NCI-H146 treated with DMSO at 0.1 percent for 48 hours (cell line): Measurements from ENCODE around the gene HBP1.
A peak's percentile ranks its signal among the peaks of the same experiment; 100 is the strongest.
"Not testable (repeated sequence)": the region's sequence is repeated elsewhere in the genome, so short reads cannot be mapped to it uniquely, and the experiment has no call there.

Experiments
- DNase-seq: peaks from one replicate; lab custom pipeline; 2025; ENCODE audit not compliant: unreplicated experiment; lab: John Stamatoyannopoulos, UW

Gene HBP1

GRCh38 chr7:107152011-107152410 lies 16.8 kb upstream of the HBP1 start:
- DNase-seq: no peak

GRCh38 chr7:107154826-107155225 lies 14.0 kb upstream of the HBP1 start:
- no peak for DNase-seq

GRCh38 chr7:107155726-107156125 lies 13.1 kb upstream of the HBP1 start:
- DNase-seq: not testable (repeated sequence)

- DNase-seq: no peak
Observed at GRCh38 chr7:107157091-107157490, 11.7 kb upstream of the HBP1 start.

- DNase-seq: no peak
Observed at GRCh38 chr7:107158028-107158427, 10.8 kb upstream of the HBP1 start.

GRCh38 chr7:107160389-107160788 lies 8.4 kb upstream of the HBP1 start:
- no peak for DNase-seq

- DNase-seq: no peak
Observed at GRCh38 chr7:107161415-107161814, 7.4 kb upstream of the HBP1 start.

- DNase-seq: no peak
Observed at GRCh38 chr7:107162475-107162874, 6.3 kb upstream of the HBP1 start.

GRCh38 chr7:107164092-107164491 lies 4.7 kb upstream of the HBP1 start:
- no peak for DNase-seq

GRCh38 chr7:107165341-107165740 lies 3.5 kb upstream of the HBP1 start:
- DNase-seq: no peak

- DNase-seq: no peak
Observed at GRCh38 chr7:107166736-107167426, 1.9 kb upstream of the HBP1 start.

GRCh38 chr7:107167483-107168232 lies 1.1 kb upstream of the HBP1 start:
- DNase-seq: peak; percentile 63

- peak; percentile 86 for DNase-seq
Observed at GRCh38 chr7:107169120-107170050, 582 bp downstream of the HBP1 start.

- no peak for DNase-seq
Observed at GRCh38 chr7:107170051-107170915, 1.5 kb downstream of the HBP1 start.

- DNase-seq: no peak
Observed at GRCh38 chr7:107171496-107171895, 2.7 kb downstream of the HBP1 start.

GRCh38 chr7:107172276-107173032 lies 3.7 kb downstream of the HBP1 start:
- no peak for DNase-seq

GRCh38 chr7:107173191-107173590 lies 4.4 kb downstream of the HBP1 start:
- no peak for DNase-seq

- DNase-seq: no peak
Observed at GRCh38 chr7:107173691-107174406, 5.0 kb downstream of the HBP1 start.
